Measurements from ENCODE around the gene RAET1E. TPM values are rescaled to one million over a fixed set of nuclear protein-coding genes. Genes with fewer than 3 reads are reported as not detected.
"Not testable (repeated sequence)": the region's sequence is repeated elsewhere in the genome, so short reads cannot be mapped to it uniquely, and the experiment has no call there.

The RAET1E gene
- total RNA-seq, 1 experiment from 2014 or later, result not detected

DNA sequence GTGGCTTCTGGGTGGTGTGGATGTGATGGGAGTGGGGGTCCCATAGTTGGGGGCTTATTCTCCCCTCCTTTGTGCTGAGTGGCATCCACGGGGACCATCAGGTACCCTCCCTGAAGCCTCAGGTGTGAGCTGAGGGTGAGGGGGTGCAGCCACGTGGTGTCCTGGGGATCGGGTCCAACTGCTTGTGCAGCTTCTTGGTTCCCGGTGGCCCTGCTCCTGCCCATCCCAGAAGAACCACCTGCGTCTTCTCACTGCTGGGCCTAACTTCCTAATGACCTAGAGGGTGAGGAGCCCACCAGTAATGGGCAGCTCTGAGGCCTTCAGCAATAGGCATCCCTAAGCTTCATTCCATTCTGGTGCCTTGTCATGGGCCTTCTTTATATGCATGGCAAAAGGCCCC is 45.4 kb upstream of the RAET1E start:
- Histone ChIP-seq H3K23me2 (ENCODE audit: insufficient read length, low read depth, low read length, poor library complexity, severe bottlenecking) (peaks cover 18% of the 10 kb centered on the region), H3K27me3 (ENCODE audit: insufficient read depth, low read length) (peaks cover 54% of the 10 kb centered on the region)
- H3K27ac Mint-ChIP-seq; H3K4me2 ChIP-seq (ENCODE audit: insufficient read depth, insufficient read length, low read length); H3T11ph ChIP-seq (ENCODE audit: low read length); H4K20me1 ChIP-seq (ENCODE audit: control insufficient read depth, insufficient read depth, insufficient read length); H2AK5ac ChIP-seq (ENCODE audit: insufficient read length, low read length); H4K91ac ChIP-seq (ENCODE audit: insufficient read length, low read depth, low read length); H2BK15ac ChIP-seq (ENCODE audit: low read depth, low read length); H3K4me1 ChIP-seq (ENCODE audit: insufficient read depth, low read length); H3K9me3 ChIP-seq (ENCODE audit: control insufficient read depth, low read depth, low read length); H2BK5ac ChIP-seq (ENCODE audit: insufficient read length, low read length); H3K79me2 ChIP-seq (ENCODE audit: insufficient read depth, low read length); H3K36me3 Mint-ChIP-seq (ENCODE audit: insufficient read depth in 1 of 3, low read depth in 3 of 3); H3K14ac ChIP-seq (ENCODE audit: insufficient read depth, low read length); H3K4ac ChIP-seq (ENCODE audit: low read depth, low read length); H4K8ac ChIP-seq (replicated peaks; ENCODE audit: insufficient read length, low read depth, low read length); H3K56ac ChIP-seq (ENCODE audit: insufficient read length, low read depth, low read length); H3K23ac ChIP-seq (ENCODE audit: insufficient read length, low read depth, low read length); H4K5ac ChIP-seq (ENCODE audit: insufficient read length, low read depth, low read length); H3K27ac ChIP-seq (ENCODE audit: insufficient read length, low read depth, low read length); H3K79me1 ChIP-seq (ENCODE audit: insufficient read depth, low read depth, low read length, poor library complexity, severe bottlenecking); H2BK20ac ChIP-seq (ENCODE audit: low read depth, low read length, poor library complexity, severe bottlenecking); H2BK120ac ChIP-seq (ENCODE audit: low read depth, low read length, poor library complexity, severe bottlenecking); H3K9ac ChIP-seq (ENCODE audit: extremely low read depth, insufficient read length, low read length); H3K9me3 Mint-ChIP-seq; H2AFZ ChIP-seq (ENCODE audit: low read length); DNase-seq; H3K18ac ChIP-seq (ENCODE audit: insufficient read length, low read depth, low read length); H2BK12ac ChIP-seq (ENCODE audit: insufficient read length, low read depth, low read length); H3K4me3 Mint-ChIP-seq: not testable (repeated sequence)
- peaks cover 10 to 12% of the 10 kb centered on the region in 2 experiments for H3K4me1 Mint-ChIP-seq
- no CpG with 5 or more reads among the region's 5 CpGs for WGBS (ENCODE audit: extremely low coverage, insufficient read length, low lambda C conversion rate)
- peaks cover 90% of the 10 kb centered on the region for H3K27me3 Mint-ChIP-seq (ENCODE audit: low read depth)
